Vagina (tissue), 2 donors: ENCODE results near the gene CCT6B.

ENCODE experiments used
- POLR2AphosphoS5 ChIP-seq, 2 donors: sonication (generic); formaldehyde crosslinking; IDR thresholded peaks; one replicate each; pipeline ENCODE4 v1.9.0; 2017; ENCODE audit warnings: antibody characterized with exemption in 2 of 2, mild to moderate bottlenecking in 2 of 2, low read depth in 1 of 2; ENCODE audit not compliant: insufficient read depth in 1 of 2
- TF ChIP-seq, protein P1 (sequence below), 3 experiments: fragments of 450-650 bp in 2 of 3; fragments of 200-600 bp in 1 of 3; sonication (generic) in 1 of 3; IDR thresholded peaks; one replicate each; pipeline ENCODE4 v1.5.1; 2017 to 2019; ENCODE audit warnings: antibody characterized with exemption in 3 of 3, mild to moderate bottlenecking in 2 of 3, moderate library complexity in 2 of 3

DNA sequence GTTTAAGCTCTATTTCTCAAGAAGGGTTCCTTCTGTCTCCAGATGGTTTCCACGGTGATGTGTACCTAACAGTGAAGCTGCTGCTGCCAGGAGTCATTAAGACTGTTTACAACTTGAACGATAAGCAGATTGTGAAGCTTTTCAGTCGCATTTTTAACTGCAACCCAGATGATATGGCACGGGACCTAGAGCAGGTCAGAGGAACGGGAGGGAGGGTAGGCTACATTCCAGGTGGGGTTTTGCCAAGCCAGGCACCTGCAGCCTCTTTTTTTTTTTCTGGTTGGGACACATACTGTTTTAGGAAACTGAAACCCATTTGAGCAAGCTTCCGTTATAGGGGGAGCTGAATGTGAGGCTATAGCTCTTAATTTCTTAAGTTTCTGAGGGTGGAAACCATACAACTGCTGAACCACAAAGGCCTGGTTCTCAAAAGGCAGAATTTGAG, 29.7 kb upstream of the CCT6B start:
- TF ChIP-seq, protein P1, sequence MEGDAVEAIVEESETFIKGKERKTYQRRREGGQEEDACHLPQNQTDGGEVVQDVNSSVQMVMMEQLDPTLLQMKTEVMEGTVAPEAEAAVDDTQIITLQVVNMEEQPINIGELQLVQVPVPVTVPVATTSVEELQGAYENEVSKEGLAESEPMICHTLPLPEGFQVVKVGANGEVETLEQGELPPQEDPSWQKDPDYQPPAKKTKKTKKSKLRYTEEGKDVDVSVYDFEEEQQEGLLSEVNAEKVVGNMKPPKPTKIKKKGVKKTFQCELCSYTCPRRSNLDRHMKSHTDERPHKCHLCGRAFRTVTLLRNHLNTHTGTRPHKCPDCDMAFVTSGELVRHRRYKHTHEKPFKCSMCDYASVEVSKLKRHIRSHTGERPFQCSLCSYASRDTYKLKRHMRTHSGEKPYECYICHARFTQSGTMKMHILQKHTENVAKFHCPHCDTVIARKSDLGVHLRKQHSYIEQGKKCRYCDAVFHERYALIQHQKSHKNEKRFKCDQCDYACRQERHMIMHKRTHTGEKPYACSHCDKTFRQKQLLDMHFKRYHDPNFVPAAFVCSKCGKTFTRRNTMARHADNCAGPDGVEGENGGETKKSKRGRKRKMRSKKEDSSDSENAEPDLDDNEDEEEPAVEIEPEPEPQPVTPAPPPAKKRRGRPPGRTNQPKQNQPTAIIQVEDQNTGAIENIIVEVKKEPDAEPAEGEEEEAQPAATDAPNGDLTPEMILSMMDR (IDR thresholded peaks at IDR 0.05), result no peak
- no peak for TF ChIP-seq POLR2AphosphoS5 (IDR thresholded peaks at IDR 0.05; ENCODE audit: insufficient read depth in 1 of 2, low read depth in 1 of 2)
